ENCODE data around the gene RMDN2.

RMDN2 gene

DNA sequence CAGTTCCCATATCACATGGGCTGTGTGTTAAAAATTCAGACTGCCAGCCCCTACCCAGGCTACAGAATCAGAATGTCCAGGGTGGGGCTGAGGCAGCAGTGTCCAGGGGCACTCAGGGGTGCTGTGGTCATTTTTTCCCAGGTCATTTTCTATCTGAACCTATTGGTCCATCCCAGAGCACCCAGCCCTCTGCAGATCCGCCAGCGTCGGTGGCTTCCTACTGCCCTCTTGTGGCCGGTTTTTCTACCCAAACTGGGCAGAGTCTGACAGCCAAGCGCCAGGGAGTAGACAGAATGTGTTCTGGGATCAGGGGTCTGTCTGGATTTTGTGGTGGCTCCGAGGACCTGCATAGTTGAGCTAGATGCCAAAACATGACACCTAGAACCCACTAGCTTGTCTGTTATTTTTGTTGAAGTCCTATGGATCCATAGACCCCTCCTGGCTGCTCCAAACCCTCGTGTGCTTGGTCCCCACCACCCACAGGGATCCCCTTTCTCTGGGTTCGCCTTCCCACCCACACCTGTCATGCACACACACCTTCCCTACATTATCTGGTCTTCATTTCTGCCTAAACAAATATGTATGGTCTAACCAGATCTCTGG, 34.1 kb upstream of the RMDN2 start:
- Histone ChIP-seq H3K9ac (ENCODE audit: low read length) (no peak overlapping the region), H3K27ac (ENCODE audit: low read depth, low read length) (no peak overlapping the region), H3K9me3 (ENCODE audit: insufficient read depth, low read length) (no peaks in the 10 kb centered on the region), H3F3A (ENCODE audit: insufficient read depth) (no peaks in the 10 kb centered on the region), H3K9me2 (replicated peaks; ENCODE audit: insufficient read depth, low read length) (no peaks in the 10 kb centered on the region), H3K4me2 (ENCODE audit: low read depth, low read length, poor library complexity, severe bottlenecking) (no peak overlapping the region), H3K4me3 (ENCODE audit: insufficient read depth, low read length, poor library complexity, severe bottlenecking) (no peak overlapping the region), H4K20me1 (ENCODE audit: low read depth, low read length) (no peaks in the 10 kb centered on the region), H3K27me3 (ENCODE audit: low read length) (no peaks in the 10 kb centered on the region), H3K79me2 (ENCODE audit: insufficient read depth, low read length) (no peaks in the 10 kb centered on the region), H3K36me3 (ENCODE audit: low read length) (no peaks in the 10 kb centered on the region), H2AFZ (ENCODE audit: low read depth, low read length, severe bottlenecking) (no peak overlapping the region)
- no peak for TF ChIP-seq EZH2phosphoT487 (conservative IDR thresholded peaks at IDR 0.05; ENCODE audit: low read length)
- TF ChIP-seq, protein P1, sequence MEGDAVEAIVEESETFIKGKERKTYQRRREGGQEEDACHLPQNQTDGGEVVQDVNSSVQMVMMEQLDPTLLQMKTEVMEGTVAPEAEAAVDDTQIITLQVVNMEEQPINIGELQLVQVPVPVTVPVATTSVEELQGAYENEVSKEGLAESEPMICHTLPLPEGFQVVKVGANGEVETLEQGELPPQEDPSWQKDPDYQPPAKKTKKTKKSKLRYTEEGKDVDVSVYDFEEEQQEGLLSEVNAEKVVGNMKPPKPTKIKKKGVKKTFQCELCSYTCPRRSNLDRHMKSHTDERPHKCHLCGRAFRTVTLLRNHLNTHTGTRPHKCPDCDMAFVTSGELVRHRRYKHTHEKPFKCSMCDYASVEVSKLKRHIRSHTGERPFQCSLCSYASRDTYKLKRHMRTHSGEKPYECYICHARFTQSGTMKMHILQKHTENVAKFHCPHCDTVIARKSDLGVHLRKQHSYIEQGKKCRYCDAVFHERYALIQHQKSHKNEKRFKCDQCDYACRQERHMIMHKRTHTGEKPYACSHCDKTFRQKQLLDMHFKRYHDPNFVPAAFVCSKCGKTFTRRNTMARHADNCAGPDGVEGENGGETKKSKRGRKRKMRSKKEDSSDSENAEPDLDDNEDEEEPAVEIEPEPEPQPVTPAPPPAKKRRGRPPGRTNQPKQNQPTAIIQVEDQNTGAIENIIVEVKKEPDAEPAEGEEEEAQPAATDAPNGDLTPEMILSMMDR (IDR thresholded peaks at IDR 0.05; ENCODE audit: insufficient read depth, low read length, poor library complexity, severe bottlenecking): peak; percentile 73

DNA sequence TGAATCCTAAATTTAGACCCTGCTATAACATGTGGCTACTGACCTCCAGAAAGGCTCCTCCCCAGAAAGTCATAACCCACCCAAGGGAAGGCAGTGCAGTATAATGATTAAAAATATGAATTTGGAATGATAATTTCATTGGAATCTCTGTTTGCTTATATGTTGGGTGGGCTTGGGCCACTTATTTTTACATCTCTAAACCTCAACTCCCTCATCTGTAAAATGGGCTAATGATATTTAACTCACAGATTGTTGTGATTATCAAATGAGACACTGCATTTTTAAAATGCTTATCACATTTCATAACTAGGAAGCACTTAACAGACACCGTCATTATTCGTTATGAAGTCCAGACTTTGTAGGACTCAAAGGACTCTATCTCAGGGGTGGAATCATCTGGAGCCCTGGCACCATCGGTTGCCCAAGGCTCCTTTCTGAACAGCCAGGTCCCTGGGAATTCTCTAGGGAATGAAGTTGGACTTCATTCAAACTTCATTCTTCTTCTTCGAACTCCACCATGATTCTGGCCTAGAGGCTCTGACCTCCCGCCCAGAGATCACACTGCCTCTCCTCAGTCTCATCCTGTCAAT, 33.1 kb upstream of the RMDN2 start:
- H4K20me1 ChIP-seq (ENCODE audit: low read depth, low read length): no peaks in the 10 kb centered on the region
- H3K27ac ChIP-seq (ENCODE audit: low read depth, low read length): peak overlapping the region; percentile 53
- no peaks in the 10 kb centered on the region for H3F3A ChIP-seq (ENCODE audit: insufficient read depth)
- TF ChIP-seq, protein P1 (IDR thresholded peaks at IDR 0.05; ENCODE audit: insufficient read depth, low read length, poor library complexity, severe bottlenecking): no peak
- no peak for TF ChIP-seq EZH2phosphoT487 (conservative IDR thresholded peaks at IDR 0.05; ENCODE audit: low read length)
- H3K4me2 ChIP-seq (ENCODE audit: low read depth, low read length, poor library complexity, severe bottlenecking): peak overlapping the region; percentile 52
- peak overlapping the region; percentile 25; the same call in 1 of the 2 replicates for H3K9ac ChIP-seq (ENCODE audit: low read length)
- H3K27me3 ChIP-seq (ENCODE audit: low read length): no peaks in the 10 kb centered on the region
- H3K9me3 ChIP-seq (ENCODE audit: insufficient read depth, low read length): no peaks in the 10 kb centered on the region
- no peaks in the 10 kb centered on the region for H3K79me2 ChIP-seq (ENCODE audit: insufficient read depth, low read length)
- H3K4me3 ChIP-seq (ENCODE audit: insufficient read depth, low read length, poor library complexity, severe bottlenecking): no peak overlapping the region
- H2AFZ ChIP-seq (ENCODE audit: low read depth, low read length, severe bottlenecking): peak overlapping the region; percentile 87
- no peaks in the 10 kb centered on the region for H3K9me2 ChIP-seq (replicated peaks; ENCODE audit: insufficient read depth, low read length)
- no peaks in the 10 kb centered on the region for H3K36me3 ChIP-seq (ENCODE audit: low read length)

DNA sequence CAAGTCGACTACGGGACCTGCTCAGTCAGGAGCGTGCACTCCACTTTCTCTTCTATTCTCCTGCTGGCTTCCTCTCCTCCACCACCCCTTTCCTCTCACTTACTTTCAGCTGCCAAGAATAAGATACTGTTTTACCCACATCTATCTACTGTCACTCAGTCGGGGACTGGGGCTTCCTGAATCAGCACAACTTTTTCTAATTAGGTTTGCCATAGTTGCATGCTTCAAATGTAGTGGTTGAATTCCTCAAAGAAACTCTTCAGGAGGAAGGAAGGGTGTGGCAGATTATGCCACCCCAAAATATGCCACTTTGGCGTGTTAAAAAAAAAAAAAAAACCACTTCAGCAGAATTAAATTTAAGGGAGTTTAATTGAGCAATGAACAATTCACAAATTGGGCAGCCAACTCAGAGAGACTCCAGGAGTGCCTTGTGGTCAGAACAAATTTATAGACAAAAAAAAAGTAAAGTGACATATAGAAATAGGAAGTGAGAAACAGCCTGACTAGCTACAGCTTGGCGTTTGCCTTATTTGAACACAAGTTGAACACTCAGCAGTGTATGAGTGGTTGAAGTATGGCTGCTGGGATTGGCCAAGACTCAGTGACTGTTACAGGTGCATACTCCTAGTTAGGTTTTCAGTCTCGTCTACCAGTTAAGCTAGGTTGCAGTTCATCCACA, 32.5 kb upstream of the RMDN2 start:
- no peaks in the 10 kb centered on the region for H3K9me2 ChIP-seq (replicated peaks; ENCODE audit: insufficient read depth, low read length)
- no peaks in the 10 kb centered on the region for H3K9me3 ChIP-seq (ENCODE audit: insufficient read depth, low read length)
- no peaks in the 10 kb centered on the region for H4K20me1 ChIP-seq (ENCODE audit: low read depth, low read length)
- H3K79me2 ChIP-seq (ENCODE audit: insufficient read depth, low read length): no peaks in the 10 kb centered on the region
- H2AFZ ChIP-seq (ENCODE audit: low read depth, low read length, severe bottlenecking): peak overlapping the region; percentile 87
- no peak for TF ChIP-seq EZH2phosphoT487 (conservative IDR thresholded peaks at IDR 0.05; ENCODE audit: low read length)
- TF ChIP-seq, protein P1 (IDR thresholded peaks at IDR 0.05; ENCODE audit: insufficient read depth, low read length, poor library complexity, severe bottlenecking): no peak
- H3K36me3 ChIP-seq (ENCODE audit: low read length): no peaks in the 10 kb centered on the region
- H3K27ac ChIP-seq (ENCODE audit: low read depth, low read length): peak overlapping the region; percentile 53
- H3K4me3 ChIP-seq (ENCODE audit: insufficient read depth, low read length, poor library complexity, severe bottlenecking): peak overlapping the region; percentile 13
- peak overlapping the region; percentile 52 for H3K4me2 ChIP-seq (ENCODE audit: low read depth, low read length, poor library complexity, severe bottlenecking)
- no peaks in the 10 kb centered on the region for H3K27me3 ChIP-seq (ENCODE audit: low read length)
- H3K9ac ChIP-seq (ENCODE audit: low read length): peak overlapping the region; percentile 25; the same call in 1 of the 2 replicates
- H3F3A ChIP-seq (ENCODE audit: insufficient read depth): no peaks in the 10 kb centered on the region
